ENCODE results near the gene CLK1. TPM values are rescaled to one million over a fixed set of nuclear protein-coding genes. Genes with fewer than 3 reads are reported as not detected.

CLK1 gene
- total RNA-seq, 1 experiment from 2014 or later = 46.6 TPM

GRCh38 chr2:200845194-200845593, 19.3 kb downstream of the CLK1 start:
- H3K27me3 ChIP-seq (ENCODE audit: control insufficient read depth, insufficient read depth, low read length) = no peaks in the 10 kb centered on the region
- DNase-seq (ENCODE audit: low read depth, low spot score) = no peak
- no peak overlapping the region for H3K27ac ChIP-seq (ENCODE audit: low read length)
- BruUV-seq (replicated peaks) = no TSS peak
- H3K9me3 ChIP-seq (ENCODE audit: control insufficient read depth, insufficient read depth, low read depth, low read length) = no peaks in the 10 kb centered on the region
- no peak for ATAC-seq
- no peaks in the 10 kb centered on the region for H3K4me1 ChIP-seq (ENCODE audit: control insufficient read depth, insufficient read depth, low read length)
- intact Hi-C loops (cut with micrococcal nuclease; ENCODE audit: unreplicated experiment) = no loop called here
- no peaks in the 10 kb centered on the region for H3K36me3 ChIP-seq (ENCODE audit: control insufficient read depth, insufficient read depth, low read length)
- ChIA-PET CTCF (interaction anchor here (0.6 kb wide), 1 partner anchor 11 kb away, joined by 3 read pairs; no protein-coding TSS in a partner anchor), POLR2A (no interaction called here)
- in situ Hi-C loops (cut with HindIII; ENCODE audit: low pct_unique_long_range_greater_than_20kb, low sequenced_read_pairs) = no loop called here
- TF ChIP-seq REST (IDR thresholded peaks at IDR 0.05; ENCODE audit: insufficient read depth in 1 of 2, low read depth in 2 of 2, low read length in 1 of 2) (no peak), SIN3A (IDR thresholded peaks at IDR 0.05; ENCODE audit: borderline replicate concordance, insufficient read depth, low read depth, low read length) (no peak), CTCF (IDR thresholded peaks at IDR 0.05) (no peak), POLR2AphosphoS5 (IDR thresholded peaks at IDR 0.05; ENCODE audit: low read depth, low read length) (no peak), TCF7L2 (IDR thresholded peaks at IDR 0.05; ENCODE audit: low read depth, low read length) (no peak)
- no peak overlapping the region for H3K4me3 ChIP-seq (ENCODE audit: low read depth in 2 of 2, low read length in 2 of 2)

GRCh38 chr2:200843993-200844948, 20.2 kb downstream of the CLK1 start:
- no peaks in the 10 kb centered on the region for H3K36me3 ChIP-seq (ENCODE audit: control insufficient read depth, insufficient read depth, low read length)
- no peaks in the 10 kb centered on the region for H3K27me3 ChIP-seq (ENCODE audit: control insufficient read depth, insufficient read depth, low read length)
- H3K4me1 ChIP-seq (ENCODE audit: control insufficient read depth, insufficient read depth, low read length) = no peaks in the 10 kb centered on the region
- TF ChIP-seq POLR2AphosphoS5 (IDR thresholded peaks at IDR 0.05; ENCODE audit: low read depth, low read length) (no peak), TCF7L2 (IDR thresholded peaks at IDR 0.05; ENCODE audit: low read depth, low read length) (no peak), REST (IDR thresholded peaks at IDR 0.05; ENCODE audit: insufficient read depth in 1 of 2, low read depth in 2 of 2, low read length in 1 of 2) (no peak), CTCF (IDR thresholded peaks at IDR 0.05) (no peak), SIN3A (IDR thresholded peaks at IDR 0.05; ENCODE audit: borderline replicate concordance, insufficient read depth, low read depth, low read length) (no peak)
- no TSS peak for BruUV-seq (replicated peaks)
- ATAC-seq (peak; percentile 40), DNase-seq (ENCODE audit: low read depth, low spot score) (no peak)
- no peak overlapping the region for H3K4me3 ChIP-seq (ENCODE audit: low read depth in 2 of 2, low read length in 2 of 2)
- intact Hi-C loops (cut with micrococcal nuclease; ENCODE audit: unreplicated experiment) = no loop called here
- CTCF ChIA-PET = no interaction called here
- in situ Hi-C loops (cut with HindIII; ENCODE audit: low pct_unique_long_range_greater_than_20kb, low sequenced_read_pairs) = no loop called here
- POLR2A ChIA-PET = interaction anchor here (0.5 kb wide), 1 partner anchor 15 kb away, joined by 3 read pairs; no protein-coding TSS in a partner anchor
- H3K27ac ChIP-seq (ENCODE audit: low read length) = no peak overlapping the region
- no peaks in the 10 kb centered on the region for H3K9me3 ChIP-seq (ENCODE audit: control insufficient read depth, insufficient read depth, low read depth, low read length)

Data from Panc1 (cell line).